Gastroesophageal sphincter (tissue), 3 donors: ENCODE results near the gene RNASEH2A.

Experiments
- EP300 ChIP-seq: sonication (generic); formaldehyde crosslinking; IDR thresholded peaks from one replicate; pipeline ENCODE4 v1.6.1; 2017; ENCODE audit warnings: antibody characterized with exemption, mild to moderate bottlenecking
- POLR2A ChIP-seq, 2 donors: fragments of 450-650 bp; IDR thresholded peaks; one replicate each; pipeline ENCODE4 v1.6.1; 2017; ENCODE audit warnings: antibody characterized with exemption in 2 of 2, mild to moderate bottlenecking in 2 of 2, moderate library complexity in 1 of 2
- POLR2AphosphoS5 ChIP-seq: sonication (generic); formaldehyde crosslinking; IDR thresholded peaks from one replicate; pipeline ENCODE4 v1.6.1; 2017; ENCODE audit warnings: antibody characterized with exemption
- TF ChIP-seq, protein P1 (sequence below), 4 experiments: fragments of 200-600 bp in 2 of 4; fragments of 450-650 bp in 2 of 4; sonication (generic) in 1 of 4; IDR thresholded peaks; one replicate each; pipeline ENCODE4 v1.5.1; 2017 to 2019; ENCODE audit warnings: antibody characterized with exemption in 4 of 4, mild to moderate bottlenecking in 2 of 4, moderate library complexity in 2 of 4

- TF ChIP-seq, protein P1, sequence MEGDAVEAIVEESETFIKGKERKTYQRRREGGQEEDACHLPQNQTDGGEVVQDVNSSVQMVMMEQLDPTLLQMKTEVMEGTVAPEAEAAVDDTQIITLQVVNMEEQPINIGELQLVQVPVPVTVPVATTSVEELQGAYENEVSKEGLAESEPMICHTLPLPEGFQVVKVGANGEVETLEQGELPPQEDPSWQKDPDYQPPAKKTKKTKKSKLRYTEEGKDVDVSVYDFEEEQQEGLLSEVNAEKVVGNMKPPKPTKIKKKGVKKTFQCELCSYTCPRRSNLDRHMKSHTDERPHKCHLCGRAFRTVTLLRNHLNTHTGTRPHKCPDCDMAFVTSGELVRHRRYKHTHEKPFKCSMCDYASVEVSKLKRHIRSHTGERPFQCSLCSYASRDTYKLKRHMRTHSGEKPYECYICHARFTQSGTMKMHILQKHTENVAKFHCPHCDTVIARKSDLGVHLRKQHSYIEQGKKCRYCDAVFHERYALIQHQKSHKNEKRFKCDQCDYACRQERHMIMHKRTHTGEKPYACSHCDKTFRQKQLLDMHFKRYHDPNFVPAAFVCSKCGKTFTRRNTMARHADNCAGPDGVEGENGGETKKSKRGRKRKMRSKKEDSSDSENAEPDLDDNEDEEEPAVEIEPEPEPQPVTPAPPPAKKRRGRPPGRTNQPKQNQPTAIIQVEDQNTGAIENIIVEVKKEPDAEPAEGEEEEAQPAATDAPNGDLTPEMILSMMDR (IDR thresholded peaks at IDR 0.05) = no peak
- no peak for TF ChIP-seq POLR2A (IDR thresholded peaks at IDR 0.05)
- no peak for TF ChIP-seq POLR2AphosphoS5
- no peak for TF ChIP-seq EP300
Observed at GRCh38 chr19:12783291-12783848, 23.0 kb upstream of the RNASEH2A start.
